Caco-2 (cell line): ENCODE data around the gene MED13L. TPM values are rescaled to one million over a fixed set of nuclear protein-coding genes. Genes with fewer than 3 reads are reported as not detected.
"Not testable (repeated sequence)": the region's sequence is repeated elsewhere in the genome, so short reads cannot be mapped to it uniquely, and the experiment has no call there.

Source experiments
- BruUV-seq: library from RNA; stranded (reverse); fragments of 400-500 nt; replicated peaks from 2 replicates; lab custom pipeline; 2021; lab: Mats Ljungman, UMichigan
- CTCF ChIA-PET: fragments of 300-600 bp; sonication (Branson Sonifier 250); formaldehyde crosslinking; loops from one replicate; lab custom pipeline; 2022; ENCODE audit warnings: antibody characterized with exemption; lab: Charles Lee
- POLR2A ChIA-PET: fragments of 300-600 bp; sonication (Branson Sonifier 250); formaldehyde crosslinking; loops from one replicate; lab custom pipeline; 2022; ENCODE audit warnings: antibody characterized with exemption; lab: Charles Lee
- DNase-seq, 2 experiments: peaks; one replicate each; pipeline versions ENCODE4 v3.0.0 to v3.0.0-alpha.2; 2020 to 2022
- H3K27me3 ChIP-seq: replicated peaks from 2 replicates; pipeline ENCODE4 v1.6.0; 2011; ENCODE audit warnings: low read length; ENCODE audit not compliant: control insufficient read depth, insufficient read depth
- H3K36me3 ChIP-seq: 2 replicates; pipeline ENCODE4 v1.5.1; 2011; ENCODE audit warnings: low read length; ENCODE audit not compliant: control insufficient read depth, insufficient read depth
- H3K4me1 ChIP-seq: fragments of 250-450 bp; sonication (Bioruptor Pico); 2 replicates; pipeline ENCODE4 v1.5.1; 2020; ENCODE audit warnings: mild to moderate bottlenecking
- H3K4me3 ChIP-seq: 2 replicates; pipeline ENCODE4 v1.5.1; 2011; ENCODE audit warnings: low read depth, mild to moderate bottlenecking, control low read depth, low read length
- H3K9me3 ChIP-seq: fragments of 250-450 bp; sonication (Bioruptor Pico); 2 replicates; pipeline ENCODE4 v1.5.1; 2020; ENCODE audit warnings: mild to moderate bottlenecking, moderate library complexity
- H3K27ac Mint-ChIP-seq: one replicate; pipeline ENCODE4 v1.8.0; 2022; ENCODE audit warnings: mixed read lengths; ENCODE audit not compliant: unreplicated experiment
- H3K27me3 Mint-ChIP-seq: one replicate; pipeline ENCODE4 v1.8.0; 2022; ENCODE audit warnings: mixed read lengths; ENCODE audit not compliant: insufficient read depth, unreplicated experiment
- H3K36me3 Mint-ChIP-seq: one replicate; pipeline ENCODE4 v1.8.0; 2022; ENCODE audit warnings: mild to moderate bottlenecking, mixed read lengths; ENCODE audit not compliant: insufficient read depth, unreplicated experiment
- H3K4me1 Mint-ChIP-seq: one replicate; pipeline ENCODE4 v1.8.0; 2022; ENCODE audit warnings: low read depth, mixed read lengths; ENCODE audit not compliant: unreplicated experiment
- H3K4me3 Mint-ChIP-seq: one replicate; pipeline ENCODE4 v1.8.0; 2022; ENCODE audit warnings: mild to moderate bottlenecking, moderate library complexity, mixed read lengths; ENCODE audit not compliant: unreplicated experiment
- H3K9me3 Mint-ChIP-seq: one replicate; pipeline ENCODE4 v1.8.0; 2022; ENCODE audit warnings: mixed read lengths; ENCODE audit not compliant: unreplicated experiment
- intact Hi-C: fragments of 100-400 bp; cut with micrococcal nuclease; formaldehyde crosslinking; loops from one replicate; pipeline ENCODE4 v1.10.0; 2022; ENCODE audit not compliant: unreplicated experiment
- total RNA-seq: library from RNA; stranded (reverse); gene quantifications from 2 replicates; pipeline ENCODE4 v1.2.3, GENCODE V29; 2022
- TF ChIP-seq, protein P1 (sequence below), 2 experiments: fragments of 200-600 bp in 1 of 2; IDR thresholded peaks; 1 replicate in 1 of 2; 2 replicates in 1 of 2; pipeline versions ENCODE4 v1.5.1 to v1.8.0; 2011 to 2022; ENCODE audit warnings: antibody characterized with exemption in 1 of 2, control low read depth in 1 of 2, inconsistent platforms in 1 of 2, low read depth in 1 of 2, low read length in 1 of 2, mild to moderate bottlenecking in 1 of 2, moderate library complexity in 1 of 2; ENCODE audit not compliant: insufficient read depth in 1 of 2, severe bottlenecking in 1 of 2, unreplicated experiment in 1 of 2

MED13L gene
- total RNA-seq, 1 experiment from 2014 or later = 160 TPM

- Mint-ChIP-seq H3K4me3 (no peak overlapping the region), H3K27ac (no peak overlapping the region), H3K36me3 (peaks cover 10% of the 10 kb centered on the region), H3K4me1 (peaks cover 26% of the 10 kb centered on the region), H3K27me3 (no peaks in the 10 kb centered on the region), H3K9me3 (no peaks in the 10 kb centered on the region)
- H3K4me3 ChIP-seq = no peak overlapping the region
- peaks cover 14% of the 10 kb centered on the region for H3K4me1 ChIP-seq
- ChIA-PET POLR2A (no interaction called here), CTCF (no interaction called here)
- TF ChIP-seq, protein P1, sequence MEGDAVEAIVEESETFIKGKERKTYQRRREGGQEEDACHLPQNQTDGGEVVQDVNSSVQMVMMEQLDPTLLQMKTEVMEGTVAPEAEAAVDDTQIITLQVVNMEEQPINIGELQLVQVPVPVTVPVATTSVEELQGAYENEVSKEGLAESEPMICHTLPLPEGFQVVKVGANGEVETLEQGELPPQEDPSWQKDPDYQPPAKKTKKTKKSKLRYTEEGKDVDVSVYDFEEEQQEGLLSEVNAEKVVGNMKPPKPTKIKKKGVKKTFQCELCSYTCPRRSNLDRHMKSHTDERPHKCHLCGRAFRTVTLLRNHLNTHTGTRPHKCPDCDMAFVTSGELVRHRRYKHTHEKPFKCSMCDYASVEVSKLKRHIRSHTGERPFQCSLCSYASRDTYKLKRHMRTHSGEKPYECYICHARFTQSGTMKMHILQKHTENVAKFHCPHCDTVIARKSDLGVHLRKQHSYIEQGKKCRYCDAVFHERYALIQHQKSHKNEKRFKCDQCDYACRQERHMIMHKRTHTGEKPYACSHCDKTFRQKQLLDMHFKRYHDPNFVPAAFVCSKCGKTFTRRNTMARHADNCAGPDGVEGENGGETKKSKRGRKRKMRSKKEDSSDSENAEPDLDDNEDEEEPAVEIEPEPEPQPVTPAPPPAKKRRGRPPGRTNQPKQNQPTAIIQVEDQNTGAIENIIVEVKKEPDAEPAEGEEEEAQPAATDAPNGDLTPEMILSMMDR (IDR thresholded peaks at IDR 0.05; ENCODE audit: insufficient read depth in 1 of 2, low read depth in 1 of 2, low read length in 1 of 2, severe bottlenecking in 1 of 2, unreplicated experiment in 1 of 2) = no peak
- no peaks in the 10 kb centered on the region for H3K36me3 ChIP-seq
- DNase-seq = no peak
- intact Hi-C loops = no loop called here
- no peaks in the 10 kb centered on the region for H3K9me3 ChIP-seq
- H3K27me3 ChIP-seq = no peaks in the 10 kb centered on the region
- BruUV-seq = no TSS peak
These were observed 34.8 kb downstream of the MED13L start for GRCh38 chr12:116242740-116243139.

GRCh38 chr12:116241157-116241759 lies 36.2 kb downstream of the MED13L start:
- ChIA-PET CTCF (no interaction called here), POLR2A (interaction anchor here (0.7 kb wide), 1 partner anchor 346 kb away, joined by 4 read pairs; no protein-coding TSS in a partner anchor)
- Histone ChIP-seq H3K27me3 (no peaks in the 10 kb centered on the region), H3K36me3 (no peaks in the 10 kb centered on the region), H3K4me3 (no peak overlapping the region), H3K9me3 (no peaks in the 10 kb centered on the region), H3K4me1 (peaks cover 14% of the 10 kb centered on the region)
- no peaks in the 10 kb centered on the region for H3K9me3 Mint-ChIP-seq
- peaks cover 37% of the 10 kb centered on the region for H3K4me1 Mint-ChIP-seq
- BruUV-seq = no TSS peak
- TF ChIP-seq, protein P1 (IDR thresholded peaks at IDR 0.05; ENCODE audit: insufficient read depth in 1 of 2, low read depth in 1 of 2, low read length in 1 of 2, severe bottlenecking in 1 of 2, unreplicated experiment in 1 of 2) = no peak
- no peaks in the 10 kb centered on the region for H3K27me3 Mint-ChIP-seq
- H3K36me3 Mint-ChIP-seq = peaks cover 18% of the 10 kb centered on the region
- DNase-seq = no peak
- intact Hi-C loops = no loop called here
- H3K4me3 Mint-ChIP-seq = no peak overlapping the region
- no peak overlapping the region for H3K27ac Mint-ChIP-seq

DNA sequence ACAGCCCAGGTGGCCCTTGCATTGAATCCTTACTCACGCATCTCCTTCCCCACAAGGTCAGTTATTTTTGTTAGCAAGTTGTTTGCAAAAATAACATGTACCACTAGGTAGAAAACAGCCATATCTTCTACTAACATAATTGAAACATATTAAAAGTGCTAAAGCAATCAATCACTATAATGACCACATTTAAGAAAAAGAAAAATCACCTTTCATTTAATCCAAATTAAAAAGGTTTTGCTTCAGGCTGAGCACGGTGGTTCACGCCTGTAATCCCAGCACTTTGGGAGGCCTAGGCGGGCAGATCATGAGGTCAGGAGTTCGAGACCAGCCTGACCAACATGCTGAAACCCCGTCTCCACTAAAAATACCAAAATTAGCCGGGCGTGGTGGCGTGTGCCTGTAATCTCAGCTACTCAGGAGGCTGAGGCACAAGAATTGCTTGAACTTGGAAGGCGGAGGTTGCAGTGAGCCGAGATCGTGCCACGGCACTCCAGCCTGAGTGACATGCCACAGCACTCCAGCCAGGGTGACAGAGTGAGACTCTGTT lies 38.8 kb downstream of the MED13L start:
- H3K9me3 Mint-ChIP-seq, H3K9me3 ChIP-seq, H3K27ac Mint-ChIP-seq, H3K4me3 ChIP-seq, POLR2A ChIA-PET, BruUV-seq, H3K27me3 Mint-ChIP-seq, CTCF ChIA-PET, H3K4me3 Mint-ChIP-seq, H3K36me3 ChIP-seq, DNase-seq, H3K27me3 ChIP-seq: not testable (repeated sequence)
- peaks cover 26% of the 10 kb centered on the region for H3K36me3 Mint-ChIP-seq
- intact Hi-C loops = loop anchor here (10.0 kb wide), 1 partner anchor 174 kb away; no protein-coding TSS in a partner anchor
- peaks cover 12% of the 10 kb centered on the region for H3K4me1 ChIP-seq
- H3K4me1 Mint-ChIP-seq = peaks cover 16% of the 10 kb centered on the region
